ENCODE measurements around the gene MIB1. TPM values are rescaled to one million over a fixed set of nuclear protein-coding genes. Genes with fewer than 3 reads are reported as not detected.

Gene MIB1
- total RNA-seq, 2 donors from 2014 or later = 27.3 to 31.9 TPM

- ATAC-seq = no peak
- DNase-seq = no peak
- intact Hi-C loops (cut with DNase I, micrococcal nuclease) = no loop called here
These were observed 171.0 kb downstream of the MIB1 start for GRCh38 chr18:21911551-21911950.

- intact Hi-C loops (cut with DNase I, micrococcal nuclease) = no loop called here
- peak; percentile 90 for ATAC-seq
- DNase-seq = peak; percentile 9 to 30
These were observed 172.0 kb downstream of the MIB1 start for GRCh38 chr18:21912339-21913239.

GRCh38 chr18:21914739-21915319, 174.2 kb downstream of the MIB1 start:
- ATAC-seq (peak; percentile 71), DNase-seq (peak in 1 of 2 donors; percentile 17)
- intact Hi-C loops (cut with DNase I, micrococcal nuclease) = no loop called here

GRCh38 chr18:21915546-21915945, 175.0 kb downstream of the MIB1 start:
- intact Hi-C loops (cut with DNase I, micrococcal nuclease) = no loop called here
- DNase-seq (no peak), ATAC-seq (no peak)

- no peak for ATAC-seq
- intact Hi-C loops (cut with DNase I, micrococcal nuclease) = no loop called here
- no peak for DNase-seq
These were observed 176.0 kb downstream of the MIB1 start for GRCh38 chr18:21916594-21916993.

- peak; percentile 63 for ATAC-seq
- intact Hi-C loops (cut with DNase I, micrococcal nuclease) = no loop called here
- DNase-seq = no peak
These were observed 178.1 kb downstream of the MIB1 start for GRCh38 chr18:21918693-21919092.

Other genes with a start within 250 kb of the MIB1 start
- gene ESCO1, start 140.1 kb upstream of the MIB1 start, total RNA-seq = 10 to 100 TPM; 14.8 to 16.4 TPM
- gene SNRPD1, start 128.5 kb upstream of the MIB1 start, total RNA-seq = 10 to 100 TPM; 24.2 to 44.4 TPM
- gene ABHD3, start 36.0 kb upstream of the MIB1 start, total RNA-seq = 100 to 1,000 TPM; 131 TPM

Data from left colon (tissue), 2 donors.